ENCODE measurements around the gene CDK2AP2. TPM values are rescaled to one million over a fixed set of nuclear protein-coding genes. Genes with fewer than 3 reads are reported as not detected.
"Not testable (repeated sequence)": the region's sequence is repeated elsewhere in the genome, so short reads cannot be mapped to it uniquely, and the experiment has no call there.

The CDK2AP2 gene
- total RNA-seq, 1 donor from 2014 or later: 34.8 TPM

DNA sequence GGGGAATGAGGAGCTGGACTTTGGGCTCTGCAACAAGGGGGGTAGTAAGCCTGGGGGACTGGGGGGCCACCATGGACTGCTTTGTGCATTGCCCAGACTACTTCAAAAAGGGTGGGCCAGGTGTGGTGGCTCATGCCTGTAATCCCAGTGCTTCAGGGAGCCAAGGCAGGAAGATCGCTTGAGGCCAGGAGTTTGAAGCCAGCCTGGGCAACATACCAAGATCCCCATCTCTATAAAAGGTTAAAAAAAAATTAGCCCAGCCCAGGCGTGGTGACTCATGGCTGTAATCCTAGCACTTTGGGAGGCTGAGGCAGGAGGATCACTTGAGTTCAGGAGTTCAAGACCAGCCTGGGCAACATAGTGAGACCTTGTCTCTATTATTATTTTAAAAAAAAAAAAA lies 42.4 kb downstream of the CDK2AP2 start:
- not testable (repeated sequence) for ATAC-seq

DNA sequence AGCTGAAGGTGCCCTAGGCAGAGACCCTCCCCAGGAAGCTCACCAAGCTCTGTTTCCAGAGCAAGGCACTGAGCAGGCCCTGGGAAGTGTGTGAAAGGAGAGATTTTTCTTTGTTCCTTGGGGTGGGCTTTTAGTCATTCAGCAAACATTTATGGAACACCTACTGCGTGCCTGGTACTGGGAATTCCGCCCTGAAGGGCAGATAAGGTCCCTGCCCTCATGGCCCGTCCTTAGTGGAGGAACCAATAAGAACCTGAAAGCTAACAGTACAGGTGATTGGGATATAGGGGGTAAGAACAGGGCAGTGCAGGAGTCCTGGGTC lies 42.8 kb downstream of the CDK2AP2 start:
- ATAC-seq: no peak

DNA sequence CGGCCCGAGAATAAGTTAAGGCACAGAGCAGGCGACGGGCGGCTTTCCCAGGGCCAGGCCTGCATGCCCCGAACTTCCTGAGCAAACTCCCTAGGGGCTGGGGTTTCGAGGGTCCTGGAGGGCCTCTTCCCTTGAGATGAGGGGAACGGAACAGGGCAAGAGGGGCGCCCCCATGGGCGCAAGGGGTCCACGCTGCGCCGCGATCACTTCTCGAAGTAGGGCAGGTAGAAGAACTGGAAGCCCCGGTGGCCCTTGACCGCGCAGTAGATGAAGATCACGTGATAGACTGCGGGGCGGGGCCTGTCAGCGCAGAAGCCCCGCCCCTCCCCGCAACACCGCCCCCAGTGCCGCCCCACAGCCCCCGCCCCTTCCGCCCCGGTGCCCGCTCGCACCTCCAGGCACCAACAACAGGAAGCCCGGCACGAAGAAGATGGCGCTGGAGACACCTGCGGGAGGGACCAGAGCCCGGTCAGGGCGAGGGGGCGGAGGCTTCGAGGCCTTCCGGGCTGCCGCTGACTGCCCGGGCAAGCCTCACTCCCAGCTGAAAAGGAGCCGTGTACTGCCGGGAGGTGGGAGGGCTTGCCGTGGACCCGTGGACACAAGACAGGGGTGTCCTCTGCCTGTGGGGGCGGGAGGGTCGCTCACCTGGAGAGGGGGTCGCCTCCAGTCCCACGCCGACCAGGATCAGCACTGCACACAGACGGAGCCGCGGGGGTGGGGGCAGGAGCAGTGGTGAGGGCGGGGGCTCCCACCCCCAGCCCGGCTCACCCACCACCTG lies 43.4 kb downstream of the CDK2AP2 start:
- peak; percentile 74 for ATAC-seq

DNA sequence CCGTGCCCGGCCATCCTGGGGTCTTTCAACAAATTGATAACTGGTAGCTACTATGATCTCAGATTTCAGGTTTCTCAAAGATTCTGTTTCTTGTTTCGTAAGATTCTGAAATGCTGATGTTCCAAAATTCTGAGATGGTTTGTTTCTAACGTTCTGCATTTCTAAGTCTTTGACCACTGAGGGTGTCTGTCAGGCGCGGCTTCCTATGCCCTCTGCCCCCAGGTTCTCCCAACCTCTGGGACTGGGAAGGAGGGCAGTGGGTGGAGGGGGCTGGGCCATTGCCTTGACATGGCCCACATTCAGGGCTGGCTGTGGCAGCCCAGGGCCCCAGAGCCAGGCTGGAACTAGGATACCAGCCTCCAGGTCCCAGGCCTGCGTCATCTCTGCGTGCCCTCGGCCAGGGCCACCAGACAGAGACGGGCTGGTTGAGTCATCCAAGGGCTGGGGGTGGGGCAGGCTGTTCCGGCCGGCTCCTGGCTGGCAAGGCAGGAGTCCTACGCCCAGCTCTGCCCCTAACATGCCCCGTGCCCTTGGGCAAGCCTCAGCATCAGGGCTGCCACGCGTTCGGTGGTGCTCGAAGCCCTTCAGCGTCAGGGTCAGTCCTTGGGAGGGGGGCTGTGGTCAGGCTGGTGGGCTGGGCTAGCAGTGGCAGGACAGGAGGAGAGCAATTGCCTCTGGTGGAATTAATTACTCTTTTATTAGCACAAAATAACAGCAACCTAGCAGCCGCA lies 44.1 kb downstream of the CDK2AP2 start:
- peak; percentile 83 for ATAC-seq

DNA sequence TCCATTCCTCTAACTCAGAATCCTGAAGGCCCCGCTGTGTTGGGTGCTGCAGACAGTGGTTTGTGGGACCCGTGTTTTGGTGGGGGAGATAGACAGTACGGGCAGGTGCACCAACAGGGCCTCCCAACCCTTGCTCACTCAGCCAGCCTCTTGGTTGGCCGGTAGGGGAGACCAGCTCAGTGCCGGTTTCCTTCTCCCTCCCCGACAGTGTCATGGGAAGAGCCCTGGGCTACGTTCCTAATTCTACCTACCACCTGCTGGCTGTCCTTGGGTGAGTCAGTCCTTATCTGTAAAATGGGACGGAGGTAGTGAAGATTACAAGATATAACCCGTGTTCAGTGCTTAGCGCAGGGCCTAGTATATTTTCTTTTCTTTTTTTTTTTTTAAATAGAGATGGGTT lies 44.8 kb downstream of the CDK2AP2 start:
- ATAC-seq: no peak

DNA sequence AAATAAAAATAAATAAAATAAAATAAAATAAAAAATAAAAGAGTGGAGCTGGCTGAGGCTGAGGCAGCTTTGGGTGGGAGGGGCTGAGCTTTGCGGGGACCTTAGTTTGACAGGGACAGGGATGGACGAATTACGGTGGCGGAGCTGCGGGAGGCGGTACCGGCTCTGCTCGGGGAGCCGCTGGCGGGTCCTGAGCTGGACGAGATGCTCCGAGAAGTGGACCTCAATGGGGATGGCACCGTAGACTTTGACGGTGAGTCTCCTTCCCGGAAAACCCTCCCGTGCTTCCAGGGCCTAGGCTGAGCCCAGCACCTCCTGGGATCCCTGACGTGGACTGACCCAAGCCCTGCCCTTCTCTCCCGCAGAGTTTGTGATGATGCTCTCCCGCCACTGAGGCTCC lies 49.7 kb downstream of the CDK2AP2 start:
- no peak for ATAC-seq

DNA sequence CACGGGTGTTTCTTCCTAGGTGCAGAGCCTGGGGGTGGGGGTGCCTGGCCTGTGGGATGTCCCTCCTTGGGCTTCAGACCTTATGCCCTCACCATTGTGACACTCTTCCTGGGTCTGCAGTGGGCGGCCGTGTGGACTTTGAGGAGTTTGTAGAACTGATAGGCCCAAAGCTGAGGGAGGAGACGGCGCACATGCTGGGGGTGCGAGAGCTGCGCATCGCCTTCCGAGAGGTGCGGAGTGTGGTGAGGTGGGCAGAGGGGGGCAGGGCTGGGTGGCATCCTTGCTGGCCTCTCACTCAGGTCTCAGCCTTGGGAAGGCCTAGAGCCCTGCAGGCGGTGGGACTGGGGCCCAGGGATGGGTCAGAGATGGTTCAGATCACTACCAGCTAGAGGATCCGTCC lies 50.5 kb downstream of the CDK2AP2 start:
- ATAC-seq: no peak

Other genes with a start within 250 kb of the CDK2AP2 start
- 61.6 TPM for gene GRK2, start 241.7 kb downstream of the CDK2AP2 start, total RNA-seq
- gene ANKRD13D, start 218.9 kb downstream of the CDK2AP2 start, total RNA-seq: 45.2 TPM
- gene SSH3, start 204.6 kb downstream of the CDK2AP2 start, total RNA-seq: 78.4 TPM
- gene POLD4, start 154.6 kb downstream of the CDK2AP2 start, total RNA-seq: 61.7 TPM
- gene CLCF1, start 134.6 kb downstream of the CDK2AP2 start, total RNA-seq: 1.6 TPM
- 15.3 TPM for gene RAD9A, start 116.2 kb downstream of the CDK2AP2 start, total RNA-seq
- gene PPP1CA, start 106.3 kb downstream of the CDK2AP2 start, total RNA-seq: 188 TPM
- 1.5 TPM for gene TBC1D10C, start 104.1 kb downstream of the CDK2AP2 start, total RNA-seq
- 0.20 TPM for gene CARNS1, start 92.5 kb downstream of the CDK2AP2 start, total RNA-seq
- 95.0 TPM for gene RPS6KB2, start 79.7 kb downstream of the CDK2AP2 start, total RNA-seq
- 2.5 TPM for gene PTPRCAP, start 70.5 kb downstream of the CDK2AP2 start, total RNA-seq
- 74.0 TPM for gene CORO1B, start 64.7 kb downstream of the CDK2AP2 start, total RNA-seq
- not detected for gene GPR152, start 55.4 kb downstream of the CDK2AP2 start, total RNA-seq
- 0.24 TPM for gene CABP4, start 52.8 kb downstream of the CDK2AP2 start, total RNA-seq
- 135 TPM for gene TMEM134, start 38.9 kb downstream of the CDK2AP2 start, total RNA-seq
- 23.5 TPM for gene AIP, start 25.1 kb downstream of the CDK2AP2 start, total RNA-seq
- gene PITPNM1, start 2.8 kb downstream of the CDK2AP2 start, total RNA-seq: 36.5 TPM
- not detected for gene CABP2, start 15.3 kb upstream of the CDK2AP2 start, total RNA-seq
- gene GSTP1, start 75.7 kb upstream of the CDK2AP2 start, total RNA-seq: 2,342 TPM
- 140 TPM for gene NDUFV1, start 98.8 kb upstream of the CDK2AP2 start, total RNA-seq
- 56.0 TPM for gene NUDT8, start 121.8 kb upstream of the CDK2AP2 start, total RNA-seq
- gene TBX10, start 131.6 kb upstream of the CDK2AP2 start, total RNA-seq: not detected
- gene ACY3, start 142.6 kb upstream of the CDK2AP2 start, total RNA-seq: 0.20 TPM
- 206 TPM for gene ALDH3B2, start 166.5 kb upstream of the CDK2AP2 start, total RNA-seq

All from esophagus mucosa (tissue), 1 donor.